H1 (cell line): ENCODE data around the gene WFDC12. TPM values are rescaled to one million over a fixed set of nuclear protein-coding genes. Genes with fewer than 3 reads are reported as not detected.

Source experiments
- CTCF ChIA-PET: fragments of 300-600 bp; sonication (Branson Sonifier 250); formaldehyde crosslinking; loops from one replicate; lab custom pipeline; 2021; ENCODE audit not compliant: partially characterized antibody; lab: Charles Lee
- POLR2A ChIA-PET: fragments of 300-600 bp; sonication (Branson Sonifier 250); formaldehyde crosslinking; loops from one replicate; lab custom pipeline; 2021; ENCODE audit warnings: inconsistent platforms; ENCODE audit not compliant: partially characterized antibody; lab: Charles Lee
- DNase-seq, 2 experiments: peaks; one replicate each; pipeline versions ENCODE4 v3.0.0 to v3.0.0-alpha.2; 2010 to 2022; ENCODE audit warnings: low spot score in 2 of 2, low read depth in 1 of 2, mixed read lengths in 1 of 2
- FAIRE-seq: peaks from 2 replicates; lab custom pipeline; 2011; peaks lifted over from hg19 to GRCh38; lab: Jason Lieb, UNC
- H2AFZ ChIP-seq: 2 replicates; pipeline ENCODE4 v1.8.1; 2012; ENCODE audit warnings: low read length, inconsistent platforms
- H2AK5ac ChIP-seq: 2 replicates; pipeline ENCODE4 v1.6.1; 2013; ENCODE audit warnings: low read depth, low read length
- H2BK120ac ChIP-seq: replicated peaks from 2 replicates; pipeline ENCODE3; 2013; ENCODE audit warnings: low read depth, low read length, inconsistent platforms
- H2BK12ac ChIP-seq: 2 replicates; pipeline ENCODE4 v1.6.1; 2013; ENCODE audit warnings: low read depth, low read length
- H2BK15ac ChIP-seq: 2 replicates; pipeline ENCODE4 v1.6.1; 2013; ENCODE audit warnings: low read length
- H2BK20ac ChIP-seq: 2 replicates; pipeline ENCODE4 v1.6.1; 2013; ENCODE audit warnings: low read length
- H2BK5ac ChIP-seq: 2 replicates; pipeline ENCODE4 v1.6.1; 2013; ENCODE audit warnings: low read depth, low read length
- H3K14ac ChIP-seq: 2 replicates; pipeline ENCODE4 v1.6.1; 2013; ENCODE audit warnings: inconsistent platforms; ENCODE audit not compliant: insufficient read length
- H3K18ac ChIP-seq: 2 replicates; pipeline ENCODE4 v1.6.1; 2013; ENCODE audit warnings: low read length; ENCODE audit errors: extremely low read depth
- H3K23ac ChIP-seq: 2 replicates; pipeline ENCODE4 v1.6.1; 2013; ENCODE audit warnings: inconsistent platforms; ENCODE audit not compliant: insufficient read length
- H3K23me2 ChIP-seq: 2 replicates; pipeline ENCODE4 v1.6.1; 2013; ENCODE audit warnings: low read depth, low read length
- H3K27ac ChIP-seq: 2 replicates; pipeline ENCODE4 v1.6.1; 2011; ENCODE audit warnings: low read depth, low read length, inconsistent platforms
- H3K27me3 ChIP-seq, 4 experiments: replicated peaks in 1 of 4; 1 replicate in 1 of 4; 2 replicates in 3 of 4; pipeline versions ENCODE4 v1.6.1 to v1.8.1; 2011 to 2013; ENCODE audit warnings: low read length in 3 of 4, mild to moderate bottlenecking in 3 of 4, inconsistent platforms in 2 of 4, mixed read lengths in 2 of 4, moderate library complexity in 1 of 4; ENCODE audit not compliant: control insufficient read depth in 3 of 4, insufficient read depth in 3 of 4; ENCODE audit errors: extremely low read depth in 1 of 4
- H3K36me3 ChIP-seq, 4 experiments: 2 replicates each; pipeline versions ENCODE4 v1.6.1 to v1.8.1; 2011 to 2013; ENCODE audit warnings: mild to moderate bottlenecking in 4 of 4, low read length in 3 of 4, moderate library complexity in 2 of 4, control low read depth in 1 of 4, inconsistent platforms in 1 of 4; ENCODE audit not compliant: insufficient read depth in 4 of 4, control insufficient read depth in 2 of 4
- H3K4ac ChIP-seq: replicated peaks from 2 replicates; pipeline ENCODE3; 2013; ENCODE audit warnings: low read length, low read depth, mixed read lengths, inconsistent platforms; ENCODE audit not compliant: insufficient read length
- H3K4me1 ChIP-seq, 4 experiments: replicated peaks in 1 of 4; 1 replicate in 1 of 4; 2 replicates in 3 of 4; pipeline versions ENCODE4 v1.6.1 to v1.8.1; 2011 to 2013; ENCODE audit warnings: low read length in 3 of 4, inconsistent platforms in 2 of 4, mixed read lengths in 1 of 4; ENCODE audit not compliant: insufficient read depth in 4 of 4, control insufficient read depth in 3 of 4
- H3K4me2 ChIP-seq, 2 experiments: 2 replicates each; pipeline versions ENCODE4 v1.6.1 to v1.8.1; 2011 to 2013; ENCODE audit warnings: low read depth in 2 of 2, low read length in 2 of 2, control low read depth in 1 of 2, inconsistent platforms in 1 of 2, mild to moderate bottlenecking in 1 of 2; ENCODE audit not compliant: insufficient read depth in 1 of 2
- H3K4me3 ChIP-seq, 4 experiments: fragments of 200-600, 300-600 bp in 1 of 4; sonication (generic), shearing (Covaris generic), sonication (Bioruptor Twin) in 1 of 4; 2 replicates each; pipeline versions ENCODE4 v1.5.1 to v1.8.1; 2011 to 2016; ENCODE audit warnings: low read length in 4 of 4, low read depth in 3 of 4, control low read depth in 2 of 4, inconsistent platforms in 2 of 4, mild to moderate bottlenecking in 2 of 4, mixed read lengths in 1 of 4, moderate library complexity in 1 of 4; ENCODE audit not compliant: insufficient read depth in 2 of 4; ENCODE audit errors: extremely low read depth in 1 of 4
- H3K56ac ChIP-seq: replicated peaks from 2 replicates; pipeline ENCODE3; 2013; ENCODE audit warnings: low read depth, mild to moderate bottlenecking, mixed read lengths, low read length, inconsistent platforms; ENCODE audit not compliant: insufficient read length
- H3K79me1 ChIP-seq: 2 replicates; pipeline ENCODE4 v1.6.1; 2013; ENCODE audit warnings: low read depth, low read length, control low read depth
- H3K79me2 ChIP-seq, 2 experiments: 2 replicates each; pipeline versions ENCODE4 v1.6.1 to v1.8.1; 2012 to 2013; ENCODE audit warnings: low read length in 2 of 2, mild to moderate bottlenecking in 2 of 2, inconsistent platforms in 1 of 2; ENCODE audit not compliant: insufficient read depth in 2 of 2, control insufficient read depth in 1 of 2
- H3K9ac ChIP-seq, 4 experiments: replicated peaks in 1 of 4; 1 replicate in 1 of 4; 2 replicates in 3 of 4; pipeline versions ENCODE4 v1.6.1 to v1.8.1; 2011 to 2013; ENCODE audit warnings: low read depth in 3 of 4, low read length in 3 of 4, control low read depth in 2 of 4, mild to moderate bottlenecking in 2 of 4, moderate library complexity in 2 of 4, inconsistent platforms in 1 of 4; ENCODE audit errors: extremely low read depth in 1 of 4
- H3K9me3 ChIP-seq, 2 experiments: 2 replicates each; pipeline versions ENCODE4 v1.6.1 to v1.8.1; 2012 to 2013; ENCODE audit warnings: mild to moderate bottlenecking in 2 of 2, moderate library complexity in 2 of 2, control low read depth in 1 of 2, inconsistent platforms in 1 of 2, low read depth in 1 of 2, low read length in 1 of 2, mixed read lengths in 1 of 2; ENCODE audit not compliant: insufficient read depth in 2 of 2
- H4K20me1 ChIP-seq, 2 experiments: replicated peaks in 1 of 2; 2 replicates each; pipeline versions ENCODE3 to v1.8.1; 2011 to 2013; ENCODE audit warnings: inconsistent platforms in 2 of 2, low read length in 2 of 2, mild to moderate bottlenecking in 1 of 2; ENCODE audit not compliant: insufficient read depth in 2 of 2, control insufficient read depth in 1 of 2
- H4K5ac ChIP-seq: 2 replicates; pipeline ENCODE4 v1.6.1; 2013; ENCODE audit warnings: low read length, low read depth, mixed read lengths, inconsistent platforms; ENCODE audit not compliant: insufficient read length
- H4K8ac ChIP-seq: 2 replicates; pipeline ENCODE4 v1.8.0; 2013; ENCODE audit warnings: mild to moderate bottlenecking, moderate library complexity, low read length, inconsistent platforms; ENCODE audit not compliant: insufficient read depth; ENCODE audit errors: extremely low read depth
- H4K91ac ChIP-seq: replicated peaks from 2 replicates; pipeline ENCODE3; 2013; ENCODE audit warnings: low read length, mixed read lengths, inconsistent platforms; ENCODE audit not compliant: insufficient read length
- CBX8 ChIP-seq: fragments of 300-800, 300-1000 bp; sonication (generic); IDR thresholded peaks from 2 replicates; pipeline ENCODE4 v1.7.1; 2016; ENCODE audit warnings: low read depth, low read length, borderline replicate concordance
- EP300 ChIP-seq, 2 experiments: IDR thresholded peaks; 1 replicate in 1 of 2; 2 replicates in 1 of 2; pipeline ENCODE4 v1.6.1; 2011 to 2012; ENCODE audit warnings: low read depth in 2 of 2, low read length in 2 of 2, mild to moderate bottlenecking in 2 of 2, borderline replicate concordance in 1 of 2, inconsistent platforms in 1 of 2, moderate library complexity in 1 of 2
- MAFK ChIP-seq: IDR thresholded peaks from 2 replicates; pipeline ENCODE4 v1.6.1; 2012; ENCODE audit warnings: low read depth, mild to moderate bottlenecking, improper control_type of control experiment, low read length
- SUZ12 ChIP-seq: fragments of 200-600 bp; sonication (generic); IDR thresholded peaks from 2 replicates; pipeline ENCODE4 v1.6.1; 2012; ENCODE audit warnings: mild to moderate bottlenecking, inconsistent platforms, low read length, moderate library complexity, mixed read lengths
- TEAD4 ChIP-seq: IDR thresholded peaks from 2 replicates; pipeline ENCODE4 v1.6.1; 2012; ENCODE audit warnings: low read depth, low read length, inconsistent platforms, mixed read lengths
- whole genome bisulfite sequencing, 2 experiments: shearing (Covaris generic) in 1 of 2; methylation state at CpG; one replicate each; pipeline versions ENCODE4 v1.1.6 to v1.1.7; 2013 to 2015; ENCODE audit warnings: low lambda C conversion rate in 2 of 2, mixed read lengths in 2 of 2, inconsistent platforms in 1 of 2, low coverage in 1 of 2, missing lambda C conversion rate in 1 of 2; ENCODE audit not compliant: insufficient replicate concordance in 2 of 2, insufficient coverage in 1 of 2, insufficient read length in 1 of 2; ENCODE audit errors: extremely low coverage in 1 of 2, missing lambda C conversion rate in 1 of 2; 5-methylcytosine and 5-hydroxymethylcytosine counted together
- polyA plus RNA-seq, 7 experiments: library from polyadenylated mRNA; depleted of rRNA in 3 of 7; stranded (reverse) in 5 of 7; unstranded in 2 of 7; fragments of >200 nt in 5 of 7; fragments of 200-250 nt in 2 of 7; gene quantifications; 1 replicate in 5 of 7; 2 replicates in 1 of 7; 4 replicates in 1 of 7; pipeline versions ENCODE4 v1.2.1 to v1.2.3, GENCODE V29; 2011 to 2013; ENCODE audit warnings: missing spikeins in 2 of 7, mixed read lengths in 2 of 7
- total RNA-seq: library from RNA; stranded (reverse); fragmentation: NEBNext Ultra II Directional; extraction: Animal tissue kit (Norgen Biotek cat#: 25700); gene quantifications from 2 replicates; pipeline ENCODE4 v1.2.1, GENCODE V29; 2021
- TF ChIP-seq, protein P1 (sequence below): IDR thresholded peaks from 2 replicates; pipeline ENCODE4 v1.6.1; 2012; ENCODE audit warnings: inconsistent platforms

Gene WFDC12
- total and polyA plus RNA-seq, 2 of the 8 experiments (the other 6 are each of a cell fraction or from before 2014, with no cell fraction given): not detected

DNA sequence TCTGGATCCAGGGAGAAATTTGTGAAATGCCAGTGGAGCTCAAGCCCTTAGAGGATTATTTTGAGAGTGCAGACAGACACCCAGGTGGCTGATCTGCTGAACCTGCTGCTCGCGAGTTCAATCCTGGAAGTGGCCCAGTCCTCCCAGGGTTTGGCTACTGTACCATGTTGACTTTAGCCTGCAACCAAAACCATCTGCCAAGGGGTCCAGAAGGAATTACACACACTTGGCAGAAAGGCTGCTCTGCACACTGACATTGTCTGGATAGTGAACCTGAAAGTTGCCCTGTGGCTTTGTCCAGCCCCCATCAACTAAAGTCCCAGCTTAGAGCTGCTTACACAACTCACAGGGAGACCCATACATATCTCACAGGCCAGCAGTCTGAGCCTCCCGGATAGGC is 28.9 kb upstream of the WFDC12 start:
- H2BK15ac ChIP-seq: no peak overlapping the region
- H2AK5ac ChIP-seq: no peak overlapping the region
- no peaks in the 10 kb centered on the region for H3K79me1 ChIP-seq
- no peak overlapping the region for H2AFZ ChIP-seq
- H3K23ac ChIP-seq: no peak overlapping the region
- POLR2A ChIA-PET: no interaction called here
- no peaks in the 10 kb centered on the region for H3K36me3 ChIP-seq
- DNase-seq (no peak), FAIRE-seq (no peak)
- H3K27me3 ChIP-seq: peaks cover 0 to under 1% (median 0%) of the 10 kb centered on the region in 4 experiments; a peak in 1 of 7 replicates
- no peaks in the 10 kb centered on the region for H3K79me2 ChIP-seq
- 0 out of 7 replicates have a peak overlapping the region, but pooled peaks of 1 of the 4 experiments have one; percentile 10 for H3K9ac ChIP-seq
- H3K4me2 ChIP-seq: no peak overlapping the region
- H3K23me2 ChIP-seq: no peaks in the 10 kb centered on the region
- H4K20me1 ChIP-seq: no peaks in the 10 kb centered on the region
- H3K4ac ChIP-seq: no peak overlapping the region
- H4K91ac ChIP-seq: no peak overlapping the region
- H3K4me1 ChIP-seq: no peaks in the 10 kb centered on the region
- CTCF ChIA-PET: interaction anchor here (0.7 to 2.5 kb wide), 4 partner anchors 14 to 933 kb away, joined by 3 to 17 read pairs (median 4); no protein-coding TSS in a partner anchor
- 100% methylated on average over 3 of the region's 3 CpGs; no CpG with 5 or more reads in 1 of the 2 experiments for WGBS, 2 experiments
- no peaks in the 10 kb centered on the region for H3K9me3 ChIP-seq
- no peak overlapping the region for H3K18ac ChIP-seq
- no peak overlapping the region for H2BK20ac ChIP-seq
- no peak overlapping the region for H3K56ac ChIP-seq
- TF ChIP-seq EP300 (IDR thresholded peaks at IDR 0.05; ENCODE audit: borderline replicate concordance in 1 of 2, low read depth in 2 of 2, low read length in 2 of 2) (no peak), SUZ12 (no peak), MAFK (no peak), CBX8 (no peak), TEAD4 (no peak)
- TF ChIP-seq, protein P1, sequence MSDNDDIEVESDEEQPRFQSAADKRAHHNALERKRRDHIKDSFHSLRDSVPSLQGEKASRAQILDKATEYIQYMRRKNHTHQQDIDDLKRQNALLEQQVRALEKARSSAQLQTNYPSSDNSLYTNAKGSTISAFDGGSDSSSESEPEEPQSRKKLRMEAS: no peak
- no peak overlapping the region for H3K4me3 ChIP-seq
- H3K27ac ChIP-seq: no peak overlapping the region
- no peak overlapping the region for H4K5ac ChIP-seq
- no peak overlapping the region for H2BK120ac ChIP-seq
- H2BK12ac ChIP-seq: no peak overlapping the region
- no peak overlapping the region for H4K8ac ChIP-seq
- H2BK5ac ChIP-seq: no peak overlapping the region
- no peak overlapping the region for H3K14ac ChIP-seq
